ENCODE data around the gene THRAP3.
"Not testable (repeated sequence)": the region's sequence is repeated elsewhere in the genome, so short reads cannot be mapped to it uniquely, and the experiment has no call there.

The THRAP3 gene

DNA sequence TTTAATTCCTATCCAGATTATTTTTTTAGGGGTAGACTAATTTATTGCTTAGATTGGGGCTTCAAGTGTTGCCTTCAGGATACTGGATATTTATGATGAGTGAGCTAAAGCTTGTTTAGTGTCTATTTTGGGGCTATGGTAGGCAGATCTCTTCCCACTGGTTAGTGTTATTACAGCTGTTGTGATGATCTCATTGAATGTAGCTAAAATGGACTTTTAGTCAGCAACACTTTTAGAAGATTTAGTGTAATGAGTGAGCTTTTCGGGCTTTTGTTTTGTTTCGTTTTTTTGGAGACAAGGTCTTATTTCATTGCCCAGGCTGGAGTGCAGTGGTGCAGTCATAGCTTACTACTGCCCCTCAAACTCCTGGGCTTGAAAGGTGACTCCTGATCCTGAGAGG is 14.2 kb downstream of the THRAP3 start:
- no peak for DNase-seq (ENCODE audit: low spot score)
- no peak for TF ChIP-seq CTCF (IDR thresholded peaks at IDR 0.05; ENCODE audit: extremely low read depth, missing control alignments)

DNA sequence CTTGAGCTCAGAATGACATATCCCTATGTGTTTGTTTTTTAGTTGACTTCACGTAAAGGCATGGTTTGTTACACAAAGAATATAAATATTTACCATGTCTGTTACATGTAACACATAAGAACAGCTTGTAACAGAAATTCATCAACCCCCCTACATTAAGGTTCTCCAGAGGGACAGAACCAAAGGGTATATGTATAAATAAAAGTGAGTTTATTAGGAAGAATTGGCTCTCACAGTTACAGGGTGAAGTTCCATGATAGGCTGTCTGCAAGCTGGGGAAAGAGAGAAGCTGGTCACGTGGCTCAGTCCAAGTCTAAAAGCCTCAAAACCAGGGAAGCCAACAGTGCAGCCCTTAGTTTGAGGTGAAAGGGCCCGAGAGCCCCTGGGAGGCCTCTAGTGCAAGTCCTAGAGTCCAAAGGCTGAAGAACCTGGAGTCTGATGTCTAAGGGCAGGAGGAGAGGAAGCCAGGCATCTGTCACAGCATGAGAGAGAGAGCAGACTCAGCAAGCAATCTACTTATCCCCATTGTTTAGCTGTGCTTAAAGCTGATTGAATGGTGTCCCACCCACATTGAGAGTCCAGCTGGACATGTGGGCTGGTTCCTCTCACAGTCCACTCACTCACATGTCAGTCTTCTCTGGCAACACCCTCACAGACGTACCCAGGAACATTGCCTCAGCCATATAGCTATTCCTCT is 15.8 kb downstream of the THRAP3 start:
- no peak for DNase-seq (ENCODE audit: low spot score)
- TF ChIP-seq CTCF (IDR thresholded peaks at IDR 0.05; ENCODE audit: extremely low read depth, missing control alignments) = no peak

DNA sequence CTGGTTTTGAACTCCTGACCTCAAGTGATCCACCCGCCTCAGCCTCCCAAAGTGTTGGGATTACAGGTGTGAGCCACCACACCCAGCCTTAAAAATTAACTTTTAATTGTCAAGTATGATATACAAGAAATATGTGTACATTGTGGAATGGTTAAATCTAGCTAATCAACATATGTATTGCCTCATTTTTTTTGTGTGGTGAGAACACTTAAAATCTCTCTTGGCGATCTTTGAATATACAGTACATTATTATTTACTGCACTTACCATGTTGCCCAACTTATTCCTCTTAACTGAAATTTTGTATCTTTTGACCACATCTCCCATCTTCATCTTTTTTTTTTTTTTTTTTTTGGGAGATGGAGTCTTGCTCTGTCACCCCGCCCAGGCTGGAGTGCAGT is 23.3 kb downstream of the THRAP3 start:
- no peak for DNase-seq (ENCODE audit: low spot score)

GRCh38 chr1:36248250-36248894 is 24.1 kb downstream of the THRAP3 start:
- no peak for TF ChIP-seq CTCF (IDR thresholded peaks at IDR 0.05; ENCODE audit: extremely low read depth, missing control alignments)
- DNase-seq (ENCODE audit: low spot score) = no peak

More for the DNA sequence above, 23.3 kb downstream of the THRAP3 start:
- TF ChIP-seq CTCF (IDR thresholded peaks at IDR 0.05; ENCODE audit: extremely low read depth, missing control alignments) = no peak

GRCh38 chr1:36251794-36252481 is 27.7 kb downstream of the THRAP3 start:
- TF ChIP-seq CTCF (IDR thresholded peaks at IDR 0.05; ENCODE audit: extremely low read depth, missing control alignments) = no peak
- DNase-seq (ENCODE audit: low spot score) = no peak

DNA sequence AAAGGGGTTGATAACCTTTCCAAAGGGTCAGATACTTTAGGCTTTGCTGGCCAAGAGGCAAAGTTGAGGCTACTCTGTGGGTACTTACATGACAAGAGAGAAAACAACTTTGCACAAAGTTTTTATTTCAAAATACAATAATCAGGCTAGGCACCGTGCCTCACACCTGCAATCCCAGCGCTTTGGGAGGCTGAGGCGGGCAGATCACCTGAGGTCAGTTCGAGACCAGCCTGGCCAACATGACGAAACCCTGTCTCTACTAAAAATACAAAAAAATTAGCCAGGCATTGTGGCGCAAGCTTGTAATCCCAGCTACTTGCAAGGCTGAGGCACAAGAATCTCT is 28.2 kb downstream of the THRAP3 start:
- DNase-seq (ENCODE audit: low spot score) = not testable (repeated sequence)

DNA sequence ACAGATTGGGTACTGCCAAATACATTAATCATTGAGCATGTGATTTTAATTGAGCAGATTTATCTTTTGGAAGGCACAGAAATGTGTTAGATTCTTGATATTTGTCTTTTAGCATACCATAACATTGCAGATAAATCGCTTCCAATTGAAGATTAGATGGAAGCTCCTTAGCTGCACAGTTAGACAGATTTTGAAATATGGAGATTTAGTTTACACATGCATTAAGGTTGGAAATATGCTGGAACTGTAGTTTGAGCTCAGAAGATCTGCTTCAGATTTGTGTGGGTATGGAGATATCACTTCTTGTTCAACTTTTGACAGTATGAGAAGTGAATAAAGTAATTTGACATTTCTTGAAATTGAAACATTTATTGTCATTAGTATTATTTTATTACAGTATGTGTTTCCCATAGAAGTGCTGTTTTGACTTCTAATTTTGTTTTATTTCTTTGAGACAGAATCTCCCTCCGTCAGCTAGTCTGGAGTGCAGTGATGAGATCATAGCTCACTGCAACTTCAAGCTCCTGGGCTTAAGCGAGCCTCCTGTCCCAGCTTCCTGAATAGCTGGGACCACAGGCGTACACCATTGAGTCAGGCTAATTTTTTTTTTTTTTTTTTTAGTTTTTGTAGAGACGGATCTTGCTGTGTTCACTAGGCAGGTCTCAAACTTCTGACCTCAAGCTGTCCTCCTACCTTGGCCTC is 29.1 kb downstream of the THRAP3 start:
- no peak for TF ChIP-seq CTCF (IDR thresholded peaks at IDR 0.05; ENCODE audit: extremely low read depth, missing control alignments)
- no peak for DNase-seq (ENCODE audit: low spot score)

Data from GM20000 (cell line).